IPS-11a (cell line): Measurements from ENCODE around the gene H6PD.

Experiments
- H3K4me3 ChIP-seq: one replicate; pipeline ENCODE4 v1.5.1; 2013; ENCODE audit warnings: low read depth, low read length, control low read depth

Gene H6PD

GRCh38 chr1:9256332-9256731, 21.8 kb downstream of the H6PD start:
- no peak overlapping the region for H3K4me3 ChIP-seq

DNA sequence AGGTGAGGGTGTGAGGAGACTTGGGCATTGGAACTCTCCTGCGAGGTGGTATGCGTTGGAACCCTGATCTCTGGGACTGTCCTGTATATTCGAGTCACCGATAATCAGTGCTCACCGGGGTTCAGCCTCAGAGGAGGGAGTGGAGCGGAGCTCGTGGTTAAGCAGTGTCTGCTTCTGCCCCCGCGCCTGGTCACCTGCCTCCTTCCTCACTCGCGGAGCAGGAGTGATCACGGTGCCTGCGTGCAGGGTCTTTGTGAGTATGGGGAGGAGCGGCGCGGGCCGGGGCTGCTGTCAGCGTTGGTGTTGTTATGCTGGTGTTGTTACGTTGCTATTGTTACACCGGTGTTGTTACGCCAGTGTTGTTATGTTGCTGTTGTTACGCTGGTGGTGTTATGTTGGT, 23.3 kb downstream of the H6PD start:
- no peak overlapping the region for H3K4me3 ChIP-seq

GRCh38 chr1:9258629-9259028, 24.1 kb downstream of the H6PD start:
- no peak overlapping the region for H3K4me3 ChIP-seq

- no peak overlapping the region for H3K4me3 ChIP-seq
These were observed 25.6 kb downstream of the H6PD start for GRCh38 chr1:9260059-9260766.

- H3K4me3 ChIP-seq: no peak overlapping the region
These were observed 26.9 kb downstream of the H6PD start for GRCh38 chr1:9261496-9261895.

DNA sequence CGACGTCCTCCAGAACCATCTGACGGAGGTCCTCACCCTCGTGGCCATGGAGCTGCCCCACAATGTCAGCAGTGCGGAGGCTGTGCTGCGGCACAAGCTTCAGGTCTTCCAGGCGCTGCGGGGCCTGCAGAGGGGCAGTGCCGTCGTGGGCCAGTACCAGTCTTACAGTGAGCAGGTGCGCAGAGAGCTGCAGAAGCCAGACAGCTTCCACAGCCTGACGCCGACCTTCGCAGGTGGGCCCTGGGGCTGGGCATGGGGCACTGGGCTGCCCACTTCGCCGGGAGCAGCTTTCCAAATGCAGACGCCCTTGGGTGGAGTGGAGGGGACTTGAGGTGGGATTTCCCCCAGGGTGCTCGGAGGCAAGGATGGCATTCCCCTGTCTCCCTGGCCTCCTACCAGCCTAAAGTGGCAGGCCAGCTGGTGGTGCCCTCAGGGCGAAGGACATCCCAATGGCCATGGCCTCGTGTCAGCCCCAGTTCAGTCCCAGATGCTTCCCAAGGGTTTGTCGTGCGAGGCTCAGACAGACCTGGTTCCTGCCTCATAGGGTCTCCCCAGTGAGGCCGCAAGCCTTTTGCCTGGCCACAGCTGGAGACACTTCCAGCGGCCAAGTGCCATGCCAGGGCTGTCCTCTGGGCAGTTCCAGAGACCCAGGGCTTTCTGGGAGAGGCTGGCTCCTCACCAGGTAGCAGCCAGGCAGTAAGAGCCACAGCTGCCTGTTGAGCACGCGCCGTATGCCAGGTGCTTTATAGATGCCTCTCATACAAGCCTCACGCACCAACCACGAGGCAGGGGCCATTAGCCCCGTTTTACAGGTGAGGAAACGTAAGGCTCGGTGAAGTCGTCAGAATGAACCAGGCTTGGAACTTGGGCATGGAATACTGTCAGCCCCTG, 27.8 kb downstream of the H6PD start:
- no peak overlapping the region for H3K4me3 ChIP-seq

GRCh38 chr1:9263276-9263855, 28.8 kb downstream of the H6PD start:
- no peak overlapping the region for H3K4me3 ChIP-seq

DNA sequence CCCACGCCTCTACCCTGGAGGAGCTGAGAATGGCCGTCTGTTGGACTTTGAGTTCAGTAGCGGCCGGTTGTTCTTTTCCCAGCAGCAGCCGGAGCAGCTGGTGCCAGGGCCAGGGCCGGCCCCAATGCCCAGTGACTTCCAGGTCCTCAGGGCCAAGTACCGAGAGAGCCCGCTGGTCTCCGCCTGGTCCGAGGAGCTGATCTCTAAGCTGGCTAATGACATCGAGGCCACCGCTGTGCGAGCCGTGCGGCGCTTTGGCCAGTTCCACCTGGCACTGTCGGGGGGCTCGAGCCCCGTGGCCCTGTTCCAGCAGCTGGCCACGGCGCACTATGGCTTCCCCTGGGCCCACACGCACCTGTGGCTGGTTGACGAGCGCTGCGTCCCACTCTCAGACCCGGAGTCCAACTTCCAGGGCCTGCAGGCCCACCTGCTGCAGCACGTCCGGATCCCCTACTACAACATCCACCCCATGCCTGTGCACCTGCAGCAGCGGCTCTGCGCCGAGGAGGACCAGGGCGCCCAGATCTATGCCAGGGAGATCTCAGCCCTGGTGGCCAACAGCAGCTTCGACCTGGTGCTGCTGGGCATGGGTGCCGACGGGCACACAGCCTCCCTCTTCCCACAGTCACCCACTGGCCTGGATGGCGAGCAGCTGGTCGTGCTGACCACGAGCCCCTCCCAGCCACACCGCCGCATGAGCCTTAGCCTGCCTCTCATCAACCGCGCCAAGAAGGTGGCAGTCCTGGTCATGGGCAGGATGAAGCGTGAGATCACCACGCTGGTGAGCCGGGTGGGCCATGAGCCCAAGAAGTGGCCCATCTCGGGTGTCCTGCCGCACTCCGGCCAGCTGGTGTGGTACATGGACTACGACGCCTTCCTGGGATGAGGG, 29.7 kb downstream of the H6PD start:
- no peak overlapping the region for H3K4me3 ChIP-seq

DNA sequence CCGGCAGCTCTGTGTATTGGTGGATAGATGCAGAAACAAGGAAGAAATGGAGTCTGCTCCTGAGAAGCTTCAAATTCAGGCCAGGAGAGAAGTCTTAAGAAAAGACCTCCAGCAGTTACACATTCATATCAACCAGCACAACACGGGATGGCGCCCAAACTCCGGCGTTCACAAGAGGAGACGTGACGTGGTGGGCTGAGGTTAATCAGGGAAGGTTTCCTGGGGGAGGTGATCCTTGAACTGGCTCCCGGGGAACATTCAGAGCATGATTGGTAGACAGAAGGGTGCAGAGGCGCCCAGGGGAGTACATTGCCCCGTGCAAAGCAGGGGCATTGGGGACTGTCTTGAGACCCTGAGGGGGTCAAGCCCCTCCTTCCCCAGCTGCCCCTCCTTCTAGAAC, 30.5 kb downstream of the H6PD start:
- no peak overlapping the region for H3K4me3 ChIP-seq

- H3K4me3 ChIP-seq: no peak overlapping the region
These were observed 31.4 kb downstream of the H6PD start for GRCh38 chr1:9265968-9266367.

- H3K4me3 ChIP-seq: no peak overlapping the region
These were observed 32.7 kb downstream of the H6PD start for GRCh38 chr1:9267352-9267686.

- H3K4me3 ChIP-seq: no peak overlapping the region
These were observed 33.4 kb downstream of the H6PD start for GRCh38 chr1:9267827-9268581.

- H3K4me3 ChIP-seq: no peak overlapping the region
These were observed 34.5 kb downstream of the H6PD start for GRCh38 chr1:9269078-9269501.

DNA sequence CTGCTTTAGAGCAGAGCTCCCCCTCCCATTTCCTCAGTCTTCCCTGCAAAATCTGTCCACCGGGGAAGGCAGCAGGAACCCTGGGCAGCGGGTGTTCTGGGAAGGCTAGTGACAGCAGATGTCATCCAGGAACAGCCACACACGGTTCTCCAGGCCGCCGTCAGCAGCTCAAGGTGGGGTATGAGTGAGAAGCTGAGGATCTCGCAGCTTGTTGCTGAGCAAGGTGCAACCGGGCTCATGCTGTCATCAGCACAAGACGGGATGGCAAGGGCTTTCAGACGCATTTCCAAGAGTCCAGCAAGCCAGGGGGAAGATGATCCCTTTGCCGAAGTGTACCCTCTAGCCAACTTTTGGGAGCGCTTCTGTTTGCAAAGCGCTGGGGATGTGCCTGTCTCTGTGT, 35.1 kb downstream of the H6PD start:
- no peak overlapping the region for H3K4me3 ChIP-seq

DNA sequence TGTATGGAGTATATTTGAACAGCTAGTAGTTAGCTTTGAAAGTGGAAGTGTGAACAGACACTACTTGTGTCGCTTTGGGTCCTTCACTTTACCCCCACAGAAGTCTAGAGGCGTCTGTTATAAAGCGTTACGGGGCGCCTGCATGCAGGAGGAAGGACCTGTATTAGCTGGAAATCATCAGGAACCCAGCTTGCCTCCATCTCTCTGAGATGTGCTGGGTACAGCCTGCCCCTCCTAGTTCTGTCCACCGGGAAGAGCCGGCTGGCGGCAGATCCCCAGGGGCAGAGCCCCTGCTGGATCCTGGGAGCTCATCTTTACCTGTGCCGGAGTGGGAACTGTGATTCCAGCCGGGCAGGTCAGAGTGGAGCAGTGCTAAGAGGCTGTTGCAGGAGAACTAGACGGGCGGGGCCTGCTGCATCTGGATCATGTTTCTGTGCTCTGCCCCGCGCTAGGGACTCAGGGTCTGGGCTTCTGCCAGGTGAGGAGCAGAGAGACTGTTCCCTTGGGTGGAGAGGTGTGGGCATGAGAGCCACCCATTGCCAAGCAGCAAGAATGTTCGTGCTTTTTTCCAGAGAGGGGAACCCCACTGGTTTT, 35.8 kb downstream of the H6PD start:
- H3K4me3 ChIP-seq: no peak overlapping the region

GRCh38 chr1:9271283-9271682, 36.7 kb downstream of the H6PD start:
- no peak overlapping the region for H3K4me3 ChIP-seq

- no peak overlapping the region for H3K4me3 ChIP-seq
These were observed 37.5 kb downstream of the H6PD start for GRCh38 chr1:9271861-9272595.

- H3K4me3 ChIP-seq: no peak overlapping the region
These were observed 38.6 kb downstream of the H6PD start for GRCh38 chr1:9273177-9273576.

- H3K4me3 ChIP-seq: no peak overlapping the region
These were observed 40.6 kb downstream of the H6PD start for GRCh38 chr1:9275161-9275560.
